Stimulated activated CD4-positive, alpha-beta T cell treated with anti-CD3 and anti-CD28 coated beads, Interleukin-12 subunit alpha, Interleukin-12 subunit beta, amount 100 ng/mL, for 24 hours (primary cell): ENCODE results near the gene DAZAP2.
"Not testable (repeated sequence)": the region's sequence is repeated elsewhere in the genome, so short reads cannot be mapped to it uniquely, and the experiment has no call there.

Experiments
- DNase-seq, 2 experiments: peaks; one replicate each; pipeline ENCODE4 v3.0.0-alpha.2; 2020; ENCODE audit warnings: low read depth in 2 of 2

DAZAP2 gene

DNA sequence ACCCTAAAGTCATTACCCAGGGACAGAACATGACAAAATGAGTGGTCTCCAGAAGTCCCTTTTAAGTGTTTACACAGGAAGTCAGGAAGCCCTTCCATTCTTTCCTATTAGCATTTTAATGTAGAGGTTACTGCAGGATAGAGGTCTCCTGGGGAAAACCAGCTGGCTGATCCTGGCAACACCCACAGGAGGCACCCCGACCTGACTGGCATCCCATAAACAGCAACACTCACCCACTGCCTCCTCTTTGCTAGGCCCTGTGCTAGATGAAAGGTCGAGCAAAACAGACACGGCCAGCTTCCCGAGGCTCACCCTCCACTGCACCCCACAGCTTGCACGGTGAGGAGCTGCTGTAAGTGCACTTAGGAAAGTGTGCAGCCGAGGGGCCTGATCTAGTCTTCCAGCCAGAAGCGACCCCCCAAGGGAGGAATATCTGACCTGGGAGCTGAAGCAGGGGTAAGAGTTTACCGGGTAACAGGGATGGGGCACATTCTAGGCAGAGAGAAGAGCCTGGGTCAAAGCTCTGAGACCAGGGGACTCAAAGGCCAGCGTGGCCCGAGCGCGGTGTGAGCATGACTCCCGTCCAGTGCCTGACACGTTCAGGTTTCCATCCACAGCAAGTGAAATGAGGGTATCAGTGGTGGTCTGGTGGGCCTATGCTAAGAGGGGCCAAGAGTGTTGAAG, 9.0 kb downstream of the DAZAP2 start:
- DNase-seq = no peak

DNA sequence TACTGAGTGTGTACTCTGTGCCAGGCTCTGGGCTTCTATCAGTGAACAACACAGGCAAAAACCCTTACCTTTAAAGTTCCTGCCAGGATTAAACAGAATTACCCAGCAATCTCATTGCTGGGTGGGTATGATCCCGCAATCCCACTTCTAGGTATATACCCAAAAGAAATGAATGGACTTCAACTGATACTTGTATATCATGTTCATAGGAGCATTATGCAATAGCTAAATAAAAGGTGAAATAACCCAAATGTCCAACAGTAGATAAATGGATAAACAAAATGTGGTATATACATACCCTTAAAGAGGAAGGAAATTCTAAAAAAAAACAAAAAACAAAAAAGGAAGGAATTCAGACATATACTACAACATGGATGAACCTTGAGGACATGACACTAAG, 14.7 kb downstream of the DAZAP2 start:
- no peak for DNase-seq

DNA sequence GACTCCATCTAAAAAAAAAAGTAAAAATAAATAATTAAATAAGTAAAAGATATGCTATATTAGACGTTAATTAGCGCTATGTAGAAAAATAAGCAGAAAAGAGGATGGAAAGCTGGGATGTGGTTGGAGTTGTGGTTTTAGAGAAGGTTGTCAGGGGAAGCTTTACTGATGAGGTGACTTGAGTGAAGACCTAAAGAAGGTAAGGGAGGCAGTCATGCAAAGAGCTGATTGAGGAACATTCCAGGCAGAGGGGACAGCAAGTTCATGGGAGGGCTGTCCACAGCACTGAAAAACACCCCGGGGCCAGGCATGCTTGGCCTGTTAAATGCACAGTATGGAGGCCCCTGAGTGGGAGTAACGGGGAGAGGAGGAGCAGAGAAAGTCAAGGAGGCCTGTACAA, 15.9 kb downstream of the DAZAP2 start:
- DNase-seq = no peak

DNA sequence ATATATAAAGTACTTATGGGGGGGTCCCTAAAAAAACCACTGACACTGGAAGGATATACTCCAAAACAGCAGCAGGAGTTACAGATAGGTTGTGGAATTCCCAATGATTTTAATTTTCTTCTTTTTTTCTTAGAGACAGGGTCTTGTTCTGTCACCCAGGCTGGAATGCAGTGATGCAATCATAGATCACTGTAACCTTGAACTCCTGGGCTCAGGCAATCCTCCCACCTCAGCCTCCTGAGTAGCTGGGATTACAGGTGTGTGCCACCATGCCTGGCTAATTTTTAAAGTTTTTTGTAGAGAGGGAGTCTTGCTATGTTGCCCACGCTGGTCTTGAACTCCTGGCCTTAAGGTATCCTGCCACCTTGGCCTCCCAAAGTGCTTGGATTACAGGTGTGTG, 21.0 kb downstream of the DAZAP2 start:
- not testable (repeated sequence) for DNase-seq

GRCh38 chr12:51262758-51263177, 24.1 kb downstream of the DAZAP2 start:
- DNase-seq = no peak

DNA sequence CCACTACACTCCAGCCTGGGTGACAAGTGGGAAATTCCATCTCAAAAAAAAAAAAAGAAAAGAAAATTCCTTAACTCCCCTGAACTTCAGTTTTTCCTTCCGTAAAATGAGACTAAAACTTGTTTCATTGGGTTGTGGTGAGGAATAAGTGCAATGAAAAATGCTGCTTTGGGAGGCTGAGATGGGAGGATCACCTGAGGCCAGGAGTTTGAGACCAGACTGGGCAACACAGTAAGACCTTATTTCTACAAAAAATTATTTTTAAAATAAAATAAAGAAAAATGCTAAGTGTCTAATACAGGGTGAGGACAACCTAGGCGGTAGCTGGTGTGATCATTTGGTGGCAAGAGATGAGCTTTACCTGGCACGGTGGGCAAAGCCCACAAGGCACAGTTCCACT, 24.7 kb downstream of the DAZAP2 start:
- no peak for DNase-seq

DNA sequence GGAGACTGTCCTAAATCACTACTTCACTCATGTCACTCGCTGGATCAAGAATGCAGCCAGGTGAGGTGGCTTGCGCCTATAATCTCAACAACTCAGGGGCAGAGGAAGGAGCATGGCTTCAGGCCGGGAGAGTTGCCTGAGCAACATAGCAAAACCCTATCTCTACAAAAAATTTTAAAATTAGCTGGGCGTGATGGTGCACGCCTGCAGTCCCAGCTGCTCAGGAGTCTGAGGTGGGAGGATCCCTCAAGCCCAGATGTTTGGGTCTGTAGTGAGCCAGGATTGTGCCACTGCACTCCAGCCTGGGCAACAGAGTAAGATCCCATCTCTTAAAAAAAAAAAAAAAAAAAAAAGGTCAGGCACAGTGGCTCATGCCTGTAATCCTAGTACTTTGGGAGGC, 25.7 kb downstream of the DAZAP2 start:
- no peak for DNase-seq

- no peak for DNase-seq
Measured at GRCh38 chr12:51265024-51265423, 26.4 kb downstream of the DAZAP2 start.

DNA sequence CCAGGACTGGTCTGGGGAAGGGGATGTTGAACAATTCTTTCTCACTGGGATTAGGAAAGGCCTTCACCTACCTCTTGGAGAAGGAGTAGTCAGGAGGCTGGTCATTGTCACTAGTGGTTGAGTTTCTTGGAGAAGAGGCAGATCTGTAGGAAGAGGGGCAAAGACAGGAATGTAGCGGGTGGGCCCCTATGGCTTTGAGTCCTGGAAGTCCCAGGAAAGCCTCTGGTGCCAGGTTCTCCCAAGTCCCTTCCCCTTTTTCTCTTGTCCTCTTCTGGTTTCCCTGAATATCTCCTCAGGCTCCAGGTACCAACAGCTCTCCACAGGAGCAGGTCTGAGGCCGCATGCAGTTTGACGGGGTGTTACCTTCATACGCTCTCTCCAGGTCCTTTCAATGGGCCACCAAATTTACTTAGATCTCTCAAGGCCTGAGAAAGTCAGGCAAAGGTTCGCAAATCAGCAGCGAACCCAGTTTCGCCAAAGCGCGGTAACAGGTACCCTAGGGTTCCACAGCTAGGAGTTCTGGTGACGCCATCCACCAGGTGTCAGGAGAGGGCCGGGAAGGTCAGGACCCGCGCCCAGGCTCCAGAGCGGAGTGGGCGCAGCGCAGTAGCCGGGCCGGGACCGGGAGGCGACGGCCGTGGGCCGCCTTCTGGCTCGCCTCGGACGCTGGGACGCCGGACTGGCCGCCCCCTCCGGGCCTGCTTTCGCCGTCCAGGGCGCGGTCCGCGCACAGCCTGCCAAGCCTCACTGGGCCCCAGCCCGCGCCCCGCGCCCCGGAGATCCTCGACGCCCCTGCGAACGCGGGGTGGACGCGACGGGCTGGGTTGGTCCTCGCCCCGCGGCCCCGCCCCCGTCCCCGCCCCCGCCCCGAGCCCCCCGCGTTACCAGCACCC, 30.8 kb downstream of the DAZAP2 start:
- DNase-seq = peak; percentile 21 to 42

GRCh38 chr12:51270067-51270950, 31.7 kb downstream of the DAZAP2 start, which contains the start of gene SMAGP:
Gene SMAGP (minus strand): TSS chr12:51270415. CDS start chr12:51269278, 1,137 bp downstream.
- peak in 1 of 2 experiments; percentile 21 for DNase-seq

- no peak for DNase-seq
Measured at GRCh38 chr12:51270951-51271518, 32.4 kb downstream of the DAZAP2 start.

- DNase-seq = not testable (repeated sequence)
Measured at GRCh38 chr12:51272810-51273209, 34.2 kb downstream of the DAZAP2 start.

DNA sequence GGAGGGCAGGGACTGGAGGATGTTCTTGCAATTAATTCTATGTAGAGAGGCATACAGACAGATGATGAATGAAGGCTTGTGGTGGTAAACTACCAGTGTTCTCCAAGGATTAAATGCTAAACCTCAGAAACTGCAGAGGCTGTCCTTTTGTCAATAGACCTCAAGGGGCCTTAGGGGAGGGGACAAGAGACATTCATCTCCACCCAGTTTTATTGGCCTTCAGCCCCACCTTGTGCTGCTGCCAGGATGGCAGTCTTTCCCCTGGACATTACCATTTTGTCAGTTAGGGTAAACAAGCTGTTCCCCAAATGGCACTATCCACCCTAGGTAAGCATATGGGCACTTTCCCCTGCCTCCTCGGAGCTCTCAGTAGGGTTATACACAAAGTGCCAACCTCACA, 36.5 kb downstream of the DAZAP2 start:
- no peak for DNase-seq

DNA sequence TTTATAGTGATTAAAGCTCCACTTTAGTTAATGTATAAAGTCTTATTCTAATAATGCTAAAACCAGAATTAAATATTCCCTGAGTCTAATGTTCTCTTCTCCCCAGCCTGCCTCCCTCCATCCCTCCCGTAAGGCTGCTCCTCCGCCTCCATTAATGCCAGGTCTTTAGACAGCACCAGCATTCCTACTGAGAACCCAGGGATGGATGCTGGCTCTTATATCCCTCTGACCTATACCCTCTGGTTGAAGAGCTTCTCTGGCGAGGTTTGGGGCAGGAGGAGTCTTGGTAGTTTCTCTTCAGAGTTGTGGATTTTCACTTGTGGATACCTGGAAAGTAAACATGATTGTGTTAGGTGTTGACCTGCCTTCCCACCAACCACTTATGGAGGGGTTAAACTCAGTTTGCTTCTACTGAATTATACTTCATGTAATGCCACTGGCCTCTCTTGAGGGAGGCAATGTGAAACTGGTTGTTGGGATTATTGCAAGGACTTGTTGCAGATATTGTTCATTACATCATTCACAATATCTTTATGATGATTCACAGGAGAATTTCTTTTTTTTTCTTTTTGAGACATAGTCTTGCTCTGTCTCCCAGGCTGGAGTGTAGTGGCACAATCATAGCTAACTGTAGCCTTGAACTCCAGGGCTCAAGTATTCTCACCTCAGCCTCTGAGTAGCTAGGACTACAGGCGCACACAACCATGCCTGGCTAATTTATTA, 42.7 kb downstream of the DAZAP2 start:
- no peak for DNase-seq

DNA sequence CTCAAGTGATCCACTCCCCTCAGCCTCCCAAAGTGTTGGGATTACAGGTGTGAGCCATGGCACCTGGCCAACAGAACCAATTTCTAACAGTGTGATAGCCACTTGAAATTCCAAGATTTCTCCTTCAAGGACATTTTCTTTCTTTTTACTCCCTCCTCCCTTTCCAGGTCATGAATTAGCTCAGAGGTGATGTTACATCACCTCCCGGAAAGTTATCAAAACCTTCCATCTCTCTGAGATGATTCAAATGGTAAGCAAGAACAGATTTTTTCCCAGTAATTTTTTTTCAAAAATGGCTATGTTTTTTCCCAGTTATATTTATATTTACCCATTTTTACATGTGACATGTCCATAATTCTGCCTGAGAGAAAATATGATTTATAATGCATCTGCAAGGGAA, 47.2 kb downstream of the DAZAP2 start:
- no peak for DNase-seq

DNA sequence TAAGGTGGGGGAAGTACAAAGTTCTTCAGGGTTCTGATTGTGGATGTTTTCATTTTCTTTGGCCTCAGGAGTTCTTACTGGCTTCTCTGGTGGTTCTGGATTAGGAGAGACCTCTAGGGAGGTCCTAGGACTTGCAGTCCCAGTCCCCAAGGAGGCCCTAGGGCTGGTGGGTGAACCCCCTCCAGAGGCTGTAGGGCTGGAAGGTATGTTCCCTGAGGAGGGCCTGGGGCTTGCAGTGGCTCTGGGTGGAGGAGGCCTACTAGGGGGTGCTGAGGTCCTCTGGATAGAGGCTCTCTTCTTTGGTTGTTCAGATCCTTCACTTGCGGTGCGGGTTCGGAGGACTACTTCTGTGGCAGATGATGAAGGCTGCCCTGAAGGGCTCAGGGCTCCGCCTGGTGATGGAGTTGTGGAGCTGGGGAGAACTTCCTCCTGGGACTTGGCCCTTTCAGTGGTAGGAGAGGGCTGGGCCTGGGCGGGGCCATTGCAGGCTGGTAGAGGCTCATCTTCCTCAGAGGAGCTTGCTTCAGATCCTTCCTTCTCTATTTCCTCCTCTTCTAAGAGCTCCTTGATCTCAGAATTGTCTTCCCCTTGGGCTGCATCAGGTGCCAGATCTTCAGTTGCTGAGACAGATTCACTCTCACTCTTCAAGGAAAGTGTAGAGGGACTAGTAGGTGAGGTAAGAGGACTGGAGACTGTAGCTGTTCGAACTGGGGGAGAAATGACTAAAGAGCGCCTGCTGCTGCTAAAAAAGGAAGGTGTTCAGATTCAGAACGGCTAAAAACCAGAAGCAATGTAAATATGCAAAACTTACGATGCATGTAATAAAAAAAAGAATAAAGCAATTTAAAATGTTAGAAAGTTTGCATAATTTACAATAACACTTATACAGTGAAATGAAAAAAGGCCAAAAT, 53.2 kb downstream of the DAZAP2 start:
- DNase-seq = not testable (repeated sequence)
